GM12873 (cell line): ENCODE measurements around the gene RNF123.

ENCODE experiments used
- TF ChIP-seq, protein P1 (sequence below): IDR thresholded peaks from 2 replicates; pipeline ENCODE4 v1.5.1; 2012; ENCODE audit warnings: low read depth, mild to moderate bottlenecking, moderate library complexity, low read length, control low read depth; ENCODE audit not compliant: insufficient read depth; ENCODE audit errors: missing control alignments

The RNF123 gene

DNA sequence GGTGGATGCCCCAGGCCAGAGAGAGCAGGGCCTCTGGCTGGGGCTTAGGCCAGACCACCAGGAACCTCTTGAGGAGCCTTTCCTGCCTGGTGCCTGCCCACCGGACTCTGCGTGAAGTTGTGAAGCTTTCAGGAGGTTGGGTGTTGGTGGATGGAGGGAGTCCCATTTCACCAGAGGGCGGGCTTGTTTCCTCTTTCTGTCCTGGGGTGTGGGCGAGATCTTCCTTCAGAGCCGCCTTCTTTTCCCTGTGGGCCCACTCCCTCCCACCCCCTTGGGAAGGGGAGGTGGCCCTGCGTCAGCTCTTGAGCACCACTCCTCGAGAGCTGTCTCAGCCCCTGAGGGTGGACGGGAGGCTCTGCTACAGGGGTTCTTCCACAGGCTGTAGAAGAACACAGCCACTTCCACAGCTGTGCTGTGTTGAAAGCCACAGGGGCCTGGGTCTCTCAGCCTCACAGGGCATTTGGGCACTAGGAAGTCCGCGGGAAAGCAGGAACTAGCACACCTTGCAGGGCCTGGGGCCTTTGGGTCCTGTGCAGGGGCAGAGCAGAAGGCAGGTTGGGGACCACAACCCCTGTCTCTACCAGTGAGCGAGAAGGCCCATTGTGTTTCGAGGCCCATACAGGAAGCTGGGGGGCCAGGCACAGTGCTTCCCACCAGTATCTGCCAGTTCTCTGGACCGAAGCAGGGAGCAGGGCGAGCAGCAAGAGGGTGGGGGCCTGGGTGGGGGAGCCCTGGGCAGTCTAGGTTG, 28.0 kb downstream of the RNF123 start:
- TF ChIP-seq, protein P1, sequence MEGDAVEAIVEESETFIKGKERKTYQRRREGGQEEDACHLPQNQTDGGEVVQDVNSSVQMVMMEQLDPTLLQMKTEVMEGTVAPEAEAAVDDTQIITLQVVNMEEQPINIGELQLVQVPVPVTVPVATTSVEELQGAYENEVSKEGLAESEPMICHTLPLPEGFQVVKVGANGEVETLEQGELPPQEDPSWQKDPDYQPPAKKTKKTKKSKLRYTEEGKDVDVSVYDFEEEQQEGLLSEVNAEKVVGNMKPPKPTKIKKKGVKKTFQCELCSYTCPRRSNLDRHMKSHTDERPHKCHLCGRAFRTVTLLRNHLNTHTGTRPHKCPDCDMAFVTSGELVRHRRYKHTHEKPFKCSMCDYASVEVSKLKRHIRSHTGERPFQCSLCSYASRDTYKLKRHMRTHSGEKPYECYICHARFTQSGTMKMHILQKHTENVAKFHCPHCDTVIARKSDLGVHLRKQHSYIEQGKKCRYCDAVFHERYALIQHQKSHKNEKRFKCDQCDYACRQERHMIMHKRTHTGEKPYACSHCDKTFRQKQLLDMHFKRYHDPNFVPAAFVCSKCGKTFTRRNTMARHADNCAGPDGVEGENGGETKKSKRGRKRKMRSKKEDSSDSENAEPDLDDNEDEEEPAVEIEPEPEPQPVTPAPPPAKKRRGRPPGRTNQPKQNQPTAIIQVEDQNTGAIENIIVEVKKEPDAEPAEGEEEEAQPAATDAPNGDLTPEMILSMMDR = no peak

DNA sequence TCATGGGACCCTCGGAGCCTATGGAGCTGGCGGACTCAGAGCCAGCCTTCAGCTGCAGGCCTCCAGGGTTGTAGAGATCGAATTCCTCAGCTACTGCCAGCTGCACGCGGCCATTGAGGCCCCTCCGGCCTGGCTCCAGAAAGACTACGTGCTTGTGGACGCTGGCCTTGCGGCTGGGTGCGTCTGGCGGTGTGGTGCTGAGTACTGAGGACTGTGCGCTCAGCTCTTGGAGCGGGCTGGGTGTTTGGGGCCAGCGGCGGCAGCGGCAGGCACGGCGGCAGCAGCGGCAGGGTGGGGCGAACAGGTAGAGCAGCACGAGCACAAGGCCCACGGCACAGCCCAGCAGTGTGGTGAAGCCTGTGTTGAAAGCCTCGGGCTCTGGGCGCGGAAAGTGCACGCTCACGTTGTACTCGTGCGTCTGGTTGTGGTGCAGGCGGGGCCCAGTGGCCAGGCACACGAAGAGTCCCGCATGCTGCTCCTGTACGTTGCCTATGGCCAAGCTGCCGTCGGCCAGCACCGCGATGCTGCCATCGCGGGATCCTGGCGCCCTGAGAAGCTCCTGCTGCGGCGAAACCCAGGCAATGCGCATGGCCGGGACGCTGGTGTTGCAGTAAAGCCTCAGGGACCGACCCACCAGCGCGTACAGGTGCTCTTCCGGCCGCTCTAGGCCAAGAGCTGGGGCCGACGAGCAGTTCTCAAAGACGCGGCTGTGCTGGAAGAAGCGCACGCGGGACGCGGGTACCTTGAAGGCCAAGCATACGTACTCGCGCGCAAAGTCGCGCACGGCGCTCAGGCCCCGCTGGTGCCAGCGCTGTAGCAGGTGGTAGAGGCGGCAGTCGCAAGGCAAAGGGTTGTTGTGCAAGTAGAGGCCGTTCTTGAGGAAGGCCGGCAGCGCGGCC, 28.9 kb downstream of the RNF123 start:
- TF ChIP-seq, protein P1 = no peak

DNA sequence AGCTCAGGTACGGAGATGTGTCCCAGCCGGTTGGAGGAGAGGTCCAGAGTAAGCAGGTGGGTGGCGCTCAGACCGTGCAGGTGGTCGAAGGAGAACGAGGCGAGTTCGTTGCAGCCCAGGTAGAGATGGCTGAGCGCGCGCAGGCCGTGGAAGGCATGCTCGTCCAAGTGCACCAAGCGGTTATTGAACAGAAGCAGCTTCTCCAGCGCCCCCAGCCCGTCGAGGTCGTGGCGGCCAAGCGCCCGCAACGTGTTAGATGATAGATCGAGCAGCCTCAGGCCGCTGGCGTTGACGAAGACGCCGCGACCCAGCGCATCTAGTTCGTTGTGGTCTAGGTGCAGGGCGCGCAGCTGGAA, 29.5 kb downstream of the RNF123 start:
- TF ChIP-seq, protein P1 = no peak

DNA sequence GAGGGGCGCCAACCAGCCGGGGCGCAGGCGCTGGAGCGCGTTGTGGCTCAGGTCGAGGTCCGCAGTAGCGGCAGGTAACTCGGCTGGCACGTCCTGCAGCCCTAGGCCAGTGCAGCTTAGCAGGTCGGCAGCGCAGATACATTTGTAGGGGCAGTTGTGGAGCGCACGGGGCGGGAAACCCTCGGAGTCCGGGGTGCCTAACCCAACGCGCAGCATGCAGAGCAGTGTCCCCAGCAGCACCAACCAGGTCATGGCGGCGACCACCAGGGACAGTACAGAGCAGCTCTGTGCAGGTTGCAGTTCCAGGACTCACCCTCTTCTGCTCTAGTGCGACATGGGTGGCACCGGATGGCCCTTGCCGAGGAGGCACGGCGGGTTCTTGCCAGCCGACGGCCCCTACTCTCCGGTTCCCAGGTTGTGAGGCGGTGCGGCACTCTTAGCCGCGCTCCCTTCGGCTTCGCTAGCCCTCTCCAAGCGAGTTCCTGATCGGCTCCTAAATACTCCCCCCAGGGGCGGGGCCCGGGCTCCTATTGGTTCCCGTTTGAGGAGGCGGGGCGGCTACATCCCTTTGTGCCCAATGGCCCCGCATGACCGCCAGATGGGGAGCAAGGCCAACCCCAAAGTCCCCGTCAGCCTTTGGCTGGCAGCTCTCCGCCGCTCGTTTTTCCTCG, 30.0 kb downstream of the RNF123 start, which contains the start of gene AMIGO3:
TSS of gene AMIGO3 (minus strand) at position 471 of the 671 bp plus-strand sequence. CDS start at position 252, 219 bp downstream.
- TF ChIP-seq, protein P1 = peak; percentile 81

DNA sequence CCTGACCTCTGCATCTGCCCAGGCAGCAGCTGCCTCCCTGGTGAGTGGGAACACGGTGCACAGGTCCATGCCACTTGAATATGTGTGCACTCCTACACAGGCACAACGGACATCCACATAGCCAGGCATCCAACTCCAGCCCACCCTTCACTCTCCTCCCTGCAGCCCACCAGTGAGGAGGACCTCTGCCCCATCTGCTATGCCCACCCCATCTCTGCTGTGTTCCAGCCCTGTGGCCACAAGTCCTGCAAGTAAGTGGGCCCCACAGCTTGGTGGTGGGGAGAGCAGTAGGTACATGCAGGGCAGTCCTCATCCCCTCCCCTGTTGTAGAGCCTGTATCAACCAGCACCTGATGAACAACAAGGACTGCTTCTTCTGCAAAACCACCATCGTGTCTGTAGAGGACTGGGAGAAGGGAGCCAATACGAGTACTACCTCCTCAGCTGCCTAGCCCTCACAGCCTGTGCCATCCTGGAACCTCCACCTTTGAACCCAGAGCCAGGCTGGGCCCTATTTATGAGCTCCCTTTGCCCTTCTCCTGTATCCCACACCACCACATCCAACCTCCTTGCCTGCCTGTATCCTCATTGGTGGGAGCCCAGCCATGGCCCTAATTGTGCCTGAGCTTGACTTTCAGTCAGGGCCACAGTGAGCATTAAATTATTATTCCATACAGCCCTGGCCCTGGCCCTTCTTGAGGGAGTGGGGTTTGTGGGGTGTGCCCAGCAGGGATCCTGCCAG, 31.7 kb downstream of the RNF123 start:
- TF ChIP-seq, protein P1 = no peak

DNA sequence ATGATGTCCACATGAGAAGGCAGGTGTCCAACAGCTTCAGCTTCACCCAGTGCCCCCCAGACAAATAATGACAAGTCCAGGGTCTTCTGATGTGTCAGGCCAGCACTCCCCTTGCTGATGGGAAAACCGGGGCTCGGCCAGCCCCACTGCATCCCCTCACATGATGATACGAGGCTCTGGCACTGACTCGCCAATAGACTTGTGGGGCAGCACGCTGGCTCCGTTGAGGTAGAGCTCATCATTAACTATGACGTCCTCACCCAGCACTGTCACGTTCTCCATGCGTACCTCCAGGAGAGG, 32.2 kb downstream of the RNF123 start:
- TF ChIP-seq, protein P1 = no peak
